Lung microvascular endothelial cell (primary cell): ENCODE measurements around the gene ETFA. TPM values are rescaled to one million over a fixed set of nuclear protein-coding genes. Genes with fewer than 3 reads are reported as not detected.

Experiments used
- DNase-seq, 2 donors: peaks; one replicate each; pipeline versions ENCODE4 v3.0.0 to v3.0.0-alpha.2; 2010; ENCODE audit warnings: low read depth in 2 of 2
- total RNA-seq: library from RNA; depleted of rRNA; stranded (reverse); fragments of >200 nt; gene quantifications from 2 replicates; pipeline ENCODE4 v1.2.1, GENCODE V29; 2014

Gene ETFA
- total RNA-seq, 1 donor from 2014 or later = 158 TPM

- no peak for DNase-seq
Measured at GRCh38 chr15:76197703-76198455, 113.4 kb downstream of the ETFA start.

- DNase-seq = peak; percentile 73 to 84
Measured at GRCh38 chr15:76196269-76197231, 114.7 kb downstream of the ETFA start.

GRCh38 chr15:76195506-76196268 lies 115.6 kb downstream of the ETFA start:
- no peak for DNase-seq

- no peak for DNase-seq
Measured at GRCh38 chr15:76193934-76194333, 117.3 kb downstream of the ETFA start.

GRCh38 chr15:76192715-76193114 lies 118.6 kb downstream of the ETFA start:
- no peak for DNase-seq

- peak in 1 of 2 donors; percentile 20 for DNase-seq
Measured at GRCh38 chr15:76191539-76192244, 119.6 kb downstream of the ETFA start.

GRCh38 chr15:76190751-76191538 lies 120.3 kb downstream of the ETFA start:
- peak; percentile 74 to 76 for DNase-seq

GRCh38 chr15:76190070-76190564 lies 121.2 kb downstream of the ETFA start:
- no peak for DNase-seq

- DNase-seq = no peak
Measured at GRCh38 chr15:76189106-76189505, 122.2 kb downstream of the ETFA start.

GRCh38 chr15:76187163-76187562 lies 124.1 kb downstream of the ETFA start:
- DNase-seq = no peak

- peak; percentile 59 to 69 for DNase-seq
Measured at GRCh38 chr15:76185716-76186115, 125.6 kb downstream of the ETFA start.

GRCh38 chr15:76184650-76185035 lies 126.6 kb downstream of the ETFA start:
- DNase-seq = no peak

GRCh38 chr15:76183930-76184649 lies 127.2 kb downstream of the ETFA start:
- no peak for DNase-seq

GRCh38 chr15:76181705-76182107 lies 129.6 kb downstream of the ETFA start:
- DNase-seq = no peak

GRCh38 chr15:76180321-76180720 lies 130.9 kb downstream of the ETFA start:
- no peak for DNase-seq

- DNase-seq = no peak
Measured at GRCh38 chr15:76179023-76179422, 132.2 kb downstream of the ETFA start.

- DNase-seq = no peak
Measured at GRCh38 chr15:76178296-76179000, 132.8 kb downstream of the ETFA start.

GRCh38 chr15:76177491-76178040 lies 133.7 kb downstream of the ETFA start:
- DNase-seq = peak in 1 of 2 donors; percentile 18
